GM12878 (cell line): ENCODE data around the gene ABHD17C. TPM values are rescaled to one million over a fixed set of nuclear protein-coding genes. Genes with fewer than 3 reads are reported as not detected.

Experiments
- ATAC-seq: fragments of 200-7000 bp; cut with Tn5 transposase; 3 replicates; pipeline ENCODE4 v1.9.1; 2020; ENCODE audit warnings: mild to moderate bottlenecking, moderate library complexity
- BruUV-seq: library from RNA; stranded (reverse); fragments of 400-500 nt; replicated peaks from 2 replicates; lab custom pipeline; 2021; lab: Mats Ljungman, UMichigan
- CTCF ChIA-PET: fragments of 300-600 bp; sonication (Branson Sonifier 250); formaldehyde crosslinking; extraction: SDS; loops from one replicate; lab custom pipeline; 2021; ENCODE audit warnings: inconsistent platforms; lab: Yijun Ruan, JAX
- POLR2A ChIA-PET: fragments of 350-600 bp; formaldehyde crosslinking; extraction: SDS; loops from one replicate; lab custom pipeline; 2021; ENCODE audit warnings: inconsistent platforms; lab: Charles Lee
- RAD21 ChIA-PET: fragments of 300-600 bp; sonication (Branson Sonifier 250); formaldehyde crosslinking; loops from one replicate; lab custom pipeline; 2023; ENCODE audit warnings: antibody characterized with exemption; ENCODE audit not compliant: unreplicated experiment; lab: Charles Lee
- SMC1A ChIA-PET: fragments of 300-600 bp; sonication (Branson Sonifier 250); formaldehyde crosslinking; loops from one replicate; lab custom pipeline; 2023; ENCODE audit not compliant: unreplicated experiment, uncharacterized antibody; lab: Charles Lee
- DNase-seq: peaks from one replicate; pipeline ENCODE4 v3.0.0-alpha.2; 2011; ENCODE audit warnings: low read depth, low spot score
- FAIRE-seq: peaks from 3 replicates; lab custom pipeline; 2011; peaks lifted over from hg19 to GRCh38; lab: Jason Lieb, UNC
- H2AFZ ChIP-seq: 2 replicates; pipeline ENCODE4 v1.6.0; 2011; ENCODE audit warnings: low read depth, low read length, control low read depth; ENCODE audit not compliant: control insufficient read depth
- H3K27ac ChIP-seq: 2 replicates; pipeline ENCODE4 v1.5.1; 2011; ENCODE audit warnings: control low read depth; ENCODE audit not compliant: control insufficient read depth, insufficient read depth
- H3K27me3 ChIP-seq, 2 experiments: replicated peaks in 1 of 2; 2 replicates each; pipeline versions ENCODE4 v1.6.0 to v1.6.1; 2011; ENCODE audit warnings: low read length in 1 of 2; ENCODE audit not compliant: control insufficient read depth in 2 of 2, insufficient read depth in 2 of 2
- H3K36me3 ChIP-seq, 2 experiments: 2 replicates each; pipeline ENCODE4 v1.5.1; 2011; ENCODE audit warnings: low read length in 1 of 2; ENCODE audit not compliant: control insufficient read depth in 2 of 2, insufficient read depth in 2 of 2
- H3K4me1 ChIP-seq: 2 replicates; pipeline ENCODE4 v1.6.1; 2011; ENCODE audit warnings: mild to moderate bottlenecking, low read length, moderate library complexity, mixed read lengths; ENCODE audit not compliant: control insufficient read depth, insufficient read depth
- H3K4me2 ChIP-seq: 2 replicates; pipeline ENCODE4 v1.6.0; 2011; ENCODE audit warnings: control low read depth; ENCODE audit not compliant: control insufficient read depth, insufficient read depth
- H3K4me3 ChIP-seq: fragments of 200-600 bp; sonication (generic); 2 replicates; pipeline ENCODE4 v1.5.1; 2016
- H3K79me2 ChIP-seq: 2 replicates; pipeline ENCODE4 v1.6.0; 2011; ENCODE audit warnings: low read length; ENCODE audit not compliant: control insufficient read depth, insufficient read depth
- H3K9ac ChIP-seq: 2 replicates; pipeline ENCODE4 v1.8.0; 2011; ENCODE audit warnings: low read length, control low read depth, mixed read lengths; ENCODE audit not compliant: control insufficient read depth, insufficient read depth
- H3K9me3 ChIP-seq: replicated peaks from 3 replicates; pipeline ENCODE4 v1.5.1; 2011; ENCODE audit warnings: mild to moderate bottlenecking, low read length; ENCODE audit not compliant: control insufficient read depth, insufficient read depth
- H4K20me1 ChIP-seq: 2 replicates; pipeline ENCODE4 v1.6.0; 2011; ENCODE audit not compliant: control insufficient read depth, insufficient read depth
- BMI1 ChIP-seq: fragments of 450-650 bp; IDR thresholded peaks from 2 replicates; pipeline ENCODE4 v1.6.1; 2016; ENCODE audit warnings: mild to moderate bottlenecking, moderate library complexity, borderline replicate concordance
- CREM ChIP-seq: IDR thresholded peaks from 2 replicates; pipeline ENCODE4 v1.6.1; 2014; ENCODE audit warnings: antibody characterized with exemption, low read depth
- FOXM1 ChIP-seq: IDR thresholded peaks from 2 replicates; pipeline ENCODE4 v1.6.1; 2012; ENCODE audit warnings: low read depth, mild to moderate bottlenecking, inconsistent platforms, low read length, moderate library complexity
- IKZF1 ChIP-seq: fragments of 450-650 bp; conservative IDR thresholded peaks from 2 replicates; pipeline ENCODE4 v1.6.1; 2017; ENCODE audit warnings: antibody characterized with exemption, mild to moderate bottlenecking
- JUND ChIP-seq: IDR thresholded peaks from 2 replicates; pipeline ENCODE4 v1.6.1; 2012; ENCODE audit warnings: low read depth, mild to moderate bottlenecking, low read length, improper control_type of control experiment, moderate library complexity
- NFYB ChIP-seq: IDR thresholded peaks from 2 replicates; pipeline ENCODE4 v1.6.1; 2011; ENCODE audit warnings: low read depth, mild to moderate bottlenecking, low read length, improper control_type of control experiment, moderate library complexity; ENCODE audit not compliant: insufficient read depth
- POU2F2 ChIP-seq: IDR thresholded peaks from 3 replicates; pipeline ENCODE4 v1.6.1; 2011; ENCODE audit warnings: low read depth, mild to moderate bottlenecking, low read length, borderline replicate concordance
- RAD21 ChIP-seq: IDR thresholded peaks from 2 replicates; pipeline ENCODE4 v1.6.1; 2011; ENCODE audit warnings: mild to moderate bottlenecking, low read depth, low read length, moderate library complexity; ENCODE audit not compliant: insufficient read depth
- RB1 ChIP-seq: fragments of 450-650 bp; formaldehyde crosslinking; IDR thresholded peaks from 2 replicates; pipeline ENCODE4 v1.6.1; 2017; ENCODE audit warnings: mild to moderate bottlenecking, borderline replicate concordance
- RFX5 ChIP-seq: IDR thresholded peaks from 2 replicates; pipeline ENCODE4 v1.6.1; 2011; ENCODE audit warnings: low read depth, low read length, improper control_type of control experiment
- SIX5 ChIP-seq: IDR thresholded peaks from 2 replicates; pipeline ENCODE4 v1.6.1; 2011; ENCODE audit warnings: mild to moderate bottlenecking, low read depth, low read length, moderate library complexity; ENCODE audit not compliant: severe bottlenecking
- SPI1 ChIP-seq: IDR thresholded peaks from 2 replicates; pipeline ENCODE4 v1.6.1; 2011; ENCODE audit warnings: low read depth, mild to moderate bottlenecking, low read length, moderate library complexity, borderline replicate concordance; ENCODE audit not compliant: insufficient read depth
- WGBS: methylation state at CpG from one replicate; pipeline ENCODE4 v1.1.6; 2016; ENCODE audit warnings: low lambda C conversion rate; ENCODE audit not compliant: insufficient replicate concordance, insufficient coverage; ENCODE audit errors: missing lambda C conversion rate; 5-methylcytosine and 5-hydroxymethylcytosine counted together
- in situ Hi-C: fragments of 300-500 bp; cut with MboI; formaldehyde crosslinking; loops from 9 replicates; pipeline ENCODE4 v1.14.3; 2018; ENCODE audit warnings: mixed read lengths
- intact Hi-C: fragments of 100-400 bp; cut with micrococcal nuclease; formaldehyde crosslinking; loops from one replicate; pipeline ENCODE4 v1.14.2; 2022; ENCODE audit not compliant: unreplicated experiment
- polyA plus RNA-seq, 11 experiments: library from polyadenylated mRNA; depleted of rRNA in 4 of 11; unstranded in 6 of 11; stranded (reverse) in 5 of 11; fragments of >200 nt; fragmentation: Nextera tagmentation in 4 of 11; fragmentation: Illumina TruSeq in 1 of 11; extraction: Ambion mirVana in 4 of 11; extraction: Trizol in 1 of 11; gene quantifications; 1 replicate in 1 of 11; 2 replicates in 10 of 11; pipeline versions ENCODE4 v1.2.1 to v1.2.3, GENCODE V29; 2011 to 2016; ENCODE audit warnings: inconsistent platforms in 2 of 11, missing spikeins in 2 of 11, low read depth in 1 of 11
- total RNA-seq, 4 experiments: library from RNA; depleted of rRNA in 3 of 4; stranded (reverse); fragments of >200 nt in 3 of 4; fragmentation: Illumina TruSeq in 1 of 4; extraction: Trizol in 1 of 4; gene quantifications; 2 replicates each; pipeline versions ENCODE4 v1.2.1 to v1.2.3, GENCODE V29; 2013 to 2021
- TF ChIP-seq, protein P1 (sequence below): fragments of 450-650 bp; IDR thresholded peaks from 2 replicates; pipeline ENCODE4 v1.6.1; 2017; ENCODE audit warnings: borderline replicate concordance
- TF ChIP-seq, protein P2 (sequence below): fragments of 450-650 bp; formaldehyde crosslinking; IDR thresholded peaks from 2 replicates; pipeline ENCODE4 v1.4.0; 2022; ENCODE audit warnings: mild to moderate bottlenecking, moderate library complexity

ABHD17C gene
- total and polyA plus RNA-seq, 10 of the 15 experiments (the other 5 are each of a cell fraction or from before 2014, with no cell fraction given): 0.92 to 11.4 (median 5.5) TPM

DNA sequence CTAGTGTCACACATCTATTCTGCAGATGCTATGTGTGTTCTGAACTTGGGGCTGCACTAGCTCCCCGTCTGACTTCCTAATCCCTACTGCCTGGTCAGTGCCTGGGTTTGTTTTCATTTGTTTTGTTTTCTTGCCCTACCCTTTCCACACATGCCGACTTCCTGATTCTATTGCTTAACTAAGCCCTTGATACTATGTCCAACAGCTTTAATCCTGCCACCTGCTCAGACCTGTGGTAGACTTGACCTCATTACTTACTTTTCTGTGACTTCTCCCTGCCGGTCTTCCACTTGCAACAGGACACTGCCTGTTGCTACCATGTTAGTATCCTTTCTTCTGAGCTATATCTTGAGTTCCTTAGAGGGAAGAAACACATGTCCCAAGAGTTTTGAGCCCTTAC is 44.8 kb downstream of the ABHD17C start:
- FAIRE-seq (no peak), DNase-seq (no peak), ATAC-seq (no peak)
- no peaks in the 10 kb centered on the region; a peak in 1 of 4 replicates for H3K36me3 ChIP-seq
- intact Hi-C loops: no loop called here
- H3K9ac ChIP-seq: no peak overlapping the region
- no peaks in the 10 kb centered on the region for H3K79me2 ChIP-seq
- no peaks in the 10 kb centered on the region for H4K20me1 ChIP-seq
- BruUV-seq: no TSS peak
- no peak overlapping the region for H3K4me3 ChIP-seq
- ChIA-PET POLR2A (no interaction called here), RAD21 (no interaction called here), CTCF (no interaction called here), SMC1A (interaction anchor here (1.0 kb wide), 1 partner anchor 164 kb away, joined by 3 read pairs; no protein-coding TSS in a partner anchor)
- H3K27me3 ChIP-seq: no peaks in the 10 kb centered on the region
- no peaks in the 10 kb centered on the region for H3K4me1 ChIP-seq
- H3K9me3 ChIP-seq: no peaks in the 10 kb centered on the region
- no peak overlapping the region for H2AFZ ChIP-seq
- WGBS: 85% methylated on average over 3 of the region's 3 CpGs
- TF ChIP-seq FOXM1 (no peak), RAD21 (no peak), JUND (no peak), RB1 (no peak), SPI1 (no peak), CREM (no peak), BMI1 (no peak), IKZF1 (no peak), NFYB (no peak), SIX5 (no peak), RFX5 (no peak), POU2F2 (no peak)
- TF ChIP-seq, protein P1, sequence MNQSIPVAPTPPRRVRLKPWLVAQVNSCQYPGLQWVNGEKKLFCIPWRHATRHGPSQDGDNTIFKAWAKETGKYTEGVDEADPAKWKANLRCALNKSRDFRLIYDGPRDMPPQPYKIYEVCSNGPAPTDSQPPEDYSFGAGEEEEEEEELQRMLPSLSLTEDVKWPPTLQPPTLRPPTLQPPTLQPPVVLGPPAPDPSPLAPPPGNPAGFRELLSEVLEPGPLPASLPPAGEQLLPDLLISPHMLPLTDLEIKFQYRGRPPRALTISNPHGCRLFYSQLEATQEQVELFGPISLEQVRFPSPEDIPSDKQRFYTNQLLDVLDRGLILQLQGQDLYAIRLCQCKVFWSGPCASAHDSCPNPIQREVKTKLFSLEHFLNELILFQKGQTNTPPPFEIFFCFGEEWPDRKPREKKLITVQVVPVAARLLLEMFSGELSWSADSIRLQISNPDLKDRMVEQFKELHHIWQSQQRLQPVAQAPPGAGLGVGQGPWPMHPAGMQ: no peak
- TF ChIP-seq, protein P2, sequence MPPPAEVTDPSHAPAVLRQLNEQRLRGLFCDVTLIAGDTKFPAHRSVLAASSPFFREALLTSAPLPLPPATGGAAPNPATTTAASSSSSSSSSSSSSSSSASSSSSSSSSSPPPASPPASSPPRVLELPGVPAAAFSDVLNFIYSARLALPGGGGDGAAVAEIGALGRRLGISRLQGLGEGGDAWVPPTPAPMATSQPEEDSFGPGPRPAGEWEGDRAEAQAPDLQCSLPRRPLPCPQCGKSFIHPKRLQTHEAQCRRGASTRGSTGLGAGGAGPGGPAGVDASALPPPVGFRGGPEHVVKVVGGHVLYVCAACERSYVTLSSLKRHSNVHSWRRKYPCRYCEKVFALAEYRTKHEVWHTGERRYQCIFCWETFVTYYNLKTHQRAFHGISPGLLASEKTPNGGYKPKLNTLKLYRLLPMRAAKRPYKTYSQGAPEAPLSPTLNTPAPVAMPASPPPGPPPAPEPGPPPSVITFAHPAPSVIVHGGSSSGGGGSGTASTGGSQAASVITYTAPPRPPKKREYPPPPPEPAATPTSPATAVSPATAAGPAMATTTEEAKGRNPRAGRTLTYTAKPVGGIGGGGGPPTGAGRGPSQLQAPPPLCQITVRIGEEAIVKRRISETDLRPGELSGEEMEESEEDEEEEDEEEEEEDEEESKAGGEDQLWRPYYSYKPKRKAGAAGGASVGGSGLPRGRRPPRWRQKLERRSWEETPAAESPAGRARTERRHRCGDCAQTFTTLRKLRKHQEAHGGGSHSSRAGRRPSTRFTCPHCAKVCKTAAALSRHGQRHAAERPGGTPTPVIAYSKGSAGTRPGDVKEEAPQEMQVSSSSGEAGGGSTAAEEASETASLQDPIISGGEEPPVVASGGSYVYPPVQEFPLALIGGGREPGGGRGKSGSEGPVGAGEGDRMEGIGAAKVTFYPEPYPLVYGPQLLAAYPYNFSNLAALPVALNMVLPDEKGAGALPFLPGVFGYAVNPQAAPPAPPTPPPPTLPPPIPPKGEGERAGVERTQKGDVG (CRISPR knock-in tag): no peak
- in situ Hi-C loops: no loop called here
- no peak overlapping the region for H3K4me2 ChIP-seq
- H3K27ac ChIP-seq: no peak overlapping the region
